ENCODE results near the gene OBP2B. TPM values are rescaled to one million over a fixed set of nuclear protein-coding genes. Genes with fewer than 3 reads are reported as not detected.
"Not testable (repeated sequence)": the region's sequence is repeated elsewhere in the genome, so short reads cannot be mapped to it uniquely, and the experiment has no call there.

Gene OBP2B, protein sequence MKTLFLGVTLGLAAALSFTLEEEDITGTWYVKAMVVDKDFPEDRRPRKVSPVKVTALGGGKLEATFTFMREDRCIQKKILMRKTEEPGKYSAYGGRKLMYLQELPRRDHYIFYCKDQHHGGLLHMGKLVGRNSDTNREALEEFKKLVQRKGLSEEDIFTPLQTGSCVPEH
- not detected in 2 replicates for total RNA-seq (2021)
- not detected for Bru-seq, nascent RNA
- BruChase-seq, experiment 1, labeled RNA remaining after a 2-hour chase, result not detected
- BruChase-seq, experiment 2, labeled RNA remaining after a 6-hour chase, result not detected
- long read RNA-seq, result 0 reads

DNA sequence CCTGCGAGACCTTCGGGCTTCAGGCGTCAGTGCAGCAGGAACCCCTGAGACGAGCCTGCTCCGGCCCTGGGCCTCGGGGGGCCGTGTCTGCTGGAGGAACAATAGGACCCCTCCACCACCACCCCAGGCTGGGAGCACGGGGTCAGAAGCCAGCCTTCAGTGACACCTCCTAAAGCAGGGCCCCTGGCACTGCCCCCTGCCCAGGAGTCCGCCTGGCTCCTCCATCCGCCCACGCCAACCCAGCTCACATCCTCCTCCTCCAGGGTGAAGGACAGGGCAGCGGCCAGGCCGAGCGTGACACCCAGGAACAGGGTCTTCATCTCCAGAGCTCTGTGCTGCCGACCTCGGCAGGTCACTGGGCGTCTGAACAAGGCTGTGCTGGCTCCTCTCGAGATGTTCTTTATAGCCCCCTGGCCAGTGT, at the start of gene OBP2B:
TSS of gene OBP2B (minus strand) at position 371 of the 421 bp plus-strand sequence. CDS start at position 320, 51 bp downstream.
- H3K9me3 ChIP-seq (ENCODE audit: insufficient read depth, low read depth); H3K27ac ChIP-seq; H3F3A ChIP-seq (ENCODE audit: insufficient read depth, low read depth); intact Hi-C loops (cut with micrococcal nuclease; ENCODE audit: unreplicated experiment); DNase-seq; CTCF ChIA-PET; POLR2A ChIA-PET (ENCODE audit: unreplicated experiment); H3K4me3 ChIP-seq; H3K36me3 ChIP-seq (ENCODE audit: low read depth); BruUV-seq (replicated peaks); H3K9me2 ChIP-seq (ENCODE audit: insufficient read depth); H4K20me1 ChIP-seq (ENCODE audit: insufficient read depth); H3K79me2 ChIP-seq (ENCODE audit: low read depth); H2AFZ ChIP-seq; H3K4me1 ChIP-seq (replicated peaks; ENCODE audit: insufficient read depth); H3K4me2 ChIP-seq: not testable (repeated sequence)
- H3K27me3 ChIP-seq (ENCODE audit: insufficient read depth, low read depth), result peaks cover 25% of the 10 kb centered on the region

DNA sequence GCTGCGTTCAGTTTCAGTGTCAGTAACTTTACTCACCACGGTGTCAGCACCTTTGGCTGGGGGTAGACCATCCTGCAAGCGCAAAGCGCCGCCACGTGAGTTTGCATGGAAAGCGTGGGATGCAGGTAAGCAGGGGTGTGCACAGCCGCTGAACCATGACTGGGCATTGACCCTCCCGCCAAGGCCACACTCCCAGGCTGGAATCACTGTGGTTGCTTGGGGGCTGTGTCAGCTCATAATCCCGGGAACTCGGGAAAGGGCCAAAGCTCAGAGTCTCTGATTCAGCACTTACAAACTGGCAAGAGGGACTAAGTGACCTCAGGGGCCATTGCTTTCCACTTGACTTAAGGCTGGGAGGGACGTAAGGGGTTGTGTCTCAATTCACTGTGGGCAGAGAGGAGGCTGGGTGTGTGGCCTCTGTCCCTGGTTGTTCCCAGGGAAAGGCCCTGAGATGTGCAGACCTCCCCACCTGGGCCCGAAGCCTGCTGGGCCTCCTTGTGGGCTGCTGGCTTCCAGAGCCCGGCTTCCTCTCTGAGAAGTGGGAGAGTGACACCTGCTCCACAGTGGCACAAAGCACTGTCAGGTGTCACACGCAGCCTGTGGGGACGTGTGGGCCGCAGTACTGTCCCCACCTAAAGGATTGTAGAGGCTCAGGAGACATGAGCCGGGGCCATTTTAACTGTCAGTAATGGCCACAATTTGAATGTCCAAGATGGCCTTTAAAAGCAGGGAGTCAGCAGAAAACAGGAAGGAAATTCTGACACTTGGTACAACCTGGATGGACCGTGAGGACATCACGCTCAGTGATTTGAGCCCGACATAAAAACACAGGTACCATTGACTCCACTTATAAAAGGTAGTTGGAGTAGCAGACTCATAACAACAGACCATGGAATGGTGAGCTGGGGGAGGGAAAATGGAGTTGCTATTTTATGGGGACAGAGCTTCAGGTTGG, 49.3 kb upstream of the OBP2B start:
- peaks cover 7% of the 10 kb centered on the region; the same call in 1 of the 2 replicates for H3K27me3 ChIP-seq (ENCODE audit: insufficient read depth, low read depth)
- no peaks in the 10 kb centered on the region for H3K36me3 ChIP-seq (ENCODE audit: low read depth)
- intact Hi-C loops (cut with micrococcal nuclease; ENCODE audit: unreplicated experiment), result no loop called here
- no peaks in the 10 kb centered on the region for H3K9me2 ChIP-seq (ENCODE audit: insufficient read depth)
- ChIA-PET POLR2A (ENCODE audit: unreplicated experiment) (no interaction called here), CTCF (no interaction called here)
- H3K9me3 ChIP-seq (ENCODE audit: insufficient read depth, low read depth), result no peaks in the 10 kb centered on the region
- H3K4me3 ChIP-seq, result no peak overlapping the region
- H4K20me1 ChIP-seq (ENCODE audit: insufficient read depth), result no peaks in the 10 kb centered on the region
- no peak overlapping the region for H2AFZ ChIP-seq
- peaks cover 4% of the 10 kb centered on the region for H3K4me1 ChIP-seq (replicated peaks; ENCODE audit: insufficient read depth)
- peaks cover 3% of the 10 kb centered on the region; the same call in 1 of the 2 replicates for H3F3A ChIP-seq (ENCODE audit: insufficient read depth, low read depth)
- H3K4me2 ChIP-seq, result no peak overlapping the region
- no peak for TF ChIP-seq EZH2 (IDR thresholded peaks at IDR 0.05; ENCODE audit: low read depth)
- TF ChIP-seq, protein P1, sequence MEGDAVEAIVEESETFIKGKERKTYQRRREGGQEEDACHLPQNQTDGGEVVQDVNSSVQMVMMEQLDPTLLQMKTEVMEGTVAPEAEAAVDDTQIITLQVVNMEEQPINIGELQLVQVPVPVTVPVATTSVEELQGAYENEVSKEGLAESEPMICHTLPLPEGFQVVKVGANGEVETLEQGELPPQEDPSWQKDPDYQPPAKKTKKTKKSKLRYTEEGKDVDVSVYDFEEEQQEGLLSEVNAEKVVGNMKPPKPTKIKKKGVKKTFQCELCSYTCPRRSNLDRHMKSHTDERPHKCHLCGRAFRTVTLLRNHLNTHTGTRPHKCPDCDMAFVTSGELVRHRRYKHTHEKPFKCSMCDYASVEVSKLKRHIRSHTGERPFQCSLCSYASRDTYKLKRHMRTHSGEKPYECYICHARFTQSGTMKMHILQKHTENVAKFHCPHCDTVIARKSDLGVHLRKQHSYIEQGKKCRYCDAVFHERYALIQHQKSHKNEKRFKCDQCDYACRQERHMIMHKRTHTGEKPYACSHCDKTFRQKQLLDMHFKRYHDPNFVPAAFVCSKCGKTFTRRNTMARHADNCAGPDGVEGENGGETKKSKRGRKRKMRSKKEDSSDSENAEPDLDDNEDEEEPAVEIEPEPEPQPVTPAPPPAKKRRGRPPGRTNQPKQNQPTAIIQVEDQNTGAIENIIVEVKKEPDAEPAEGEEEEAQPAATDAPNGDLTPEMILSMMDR (conservative IDR thresholded peaks at IDR 0.05), result no peak
- no TSS peak for BruUV-seq (replicated peaks)
- DNase-seq, result no peak
- H3K27ac ChIP-seq, result no peak overlapping the region
- H3K79me2 ChIP-seq (ENCODE audit: low read depth), result no peaks in the 10 kb centered on the region

DNA sequence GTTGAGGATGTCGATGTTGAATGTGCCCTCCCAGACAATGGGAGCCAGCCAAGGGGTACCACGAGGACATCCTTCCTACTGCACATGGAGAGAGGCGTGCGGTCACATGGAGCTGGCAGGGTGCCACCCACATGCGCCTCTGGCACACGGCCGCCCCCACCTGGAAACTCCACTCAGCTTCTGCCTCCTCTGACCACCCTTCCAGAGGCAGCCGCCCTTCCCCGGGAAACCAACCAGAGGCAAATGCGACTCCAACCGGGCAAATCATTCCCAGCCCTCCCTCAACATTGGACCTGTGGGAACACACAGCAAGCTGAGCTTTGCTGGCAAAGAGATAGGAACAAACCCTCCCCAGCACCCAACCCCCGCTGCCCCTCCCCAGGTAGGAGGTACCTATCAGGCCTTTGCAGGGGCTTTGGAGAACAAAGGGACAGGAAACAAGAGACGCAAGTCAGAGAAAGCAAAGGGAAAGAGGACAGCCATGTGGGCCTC, 48.5 kb upstream of the OBP2B start:
- H3F3A ChIP-seq (ENCODE audit: insufficient read depth, low read depth), result peaks cover 11% of the 10 kb centered on the region
- no peaks in the 10 kb centered on the region for H3K9me3 ChIP-seq (ENCODE audit: insufficient read depth, low read depth)
- no peaks in the 10 kb centered on the region for H4K20me1 ChIP-seq (ENCODE audit: insufficient read depth)
- ChIA-PET CTCF (no interaction called here), POLR2A (ENCODE audit: unreplicated experiment) (no interaction called here)
- H3K4me2 ChIP-seq, result no peak overlapping the region
- intact Hi-C loops (cut with micrococcal nuclease; ENCODE audit: unreplicated experiment), result no loop called here
- H3K27ac ChIP-seq, result no peak overlapping the region
- peaks cover 13% of the 10 kb centered on the region for H3K4me1 ChIP-seq (replicated peaks; ENCODE audit: insufficient read depth)
- H3K36me3 ChIP-seq (ENCODE audit: low read depth), result no peaks in the 10 kb centered on the region
- no peak overlapping the region for H3K4me3 ChIP-seq
- no peak for DNase-seq
- no peaks in the 10 kb centered on the region for H3K9me2 ChIP-seq (ENCODE audit: insufficient read depth)
- H3K27me3 ChIP-seq (ENCODE audit: insufficient read depth, low read depth), result peaks cover under 1% of the 10 kb centered on the region; the same call in 1 of the 2 replicates
- TF ChIP-seq EZH2 (IDR thresholded peaks at IDR 0.05; ENCODE audit: low read depth), result no peak
- TF ChIP-seq, protein P1 (conservative IDR thresholded peaks at IDR 0.05), result no peak
- no peaks in the 10 kb centered on the region for H3K79me2 ChIP-seq (ENCODE audit: low read depth)
- H2AFZ ChIP-seq, result no peak overlapping the region
- BruUV-seq (replicated peaks), result no TSS peak

Measured in PC-9 (cell line).